Right forelimb (tissue), 1 donor: ENCODE measurements around the gene GLI3.

Experiments used
- DNase-seq: peaks from one replicate; pipeline ENCODE4 v3.0.0-alpha.2; 2018

GLI3 gene

DNA sequence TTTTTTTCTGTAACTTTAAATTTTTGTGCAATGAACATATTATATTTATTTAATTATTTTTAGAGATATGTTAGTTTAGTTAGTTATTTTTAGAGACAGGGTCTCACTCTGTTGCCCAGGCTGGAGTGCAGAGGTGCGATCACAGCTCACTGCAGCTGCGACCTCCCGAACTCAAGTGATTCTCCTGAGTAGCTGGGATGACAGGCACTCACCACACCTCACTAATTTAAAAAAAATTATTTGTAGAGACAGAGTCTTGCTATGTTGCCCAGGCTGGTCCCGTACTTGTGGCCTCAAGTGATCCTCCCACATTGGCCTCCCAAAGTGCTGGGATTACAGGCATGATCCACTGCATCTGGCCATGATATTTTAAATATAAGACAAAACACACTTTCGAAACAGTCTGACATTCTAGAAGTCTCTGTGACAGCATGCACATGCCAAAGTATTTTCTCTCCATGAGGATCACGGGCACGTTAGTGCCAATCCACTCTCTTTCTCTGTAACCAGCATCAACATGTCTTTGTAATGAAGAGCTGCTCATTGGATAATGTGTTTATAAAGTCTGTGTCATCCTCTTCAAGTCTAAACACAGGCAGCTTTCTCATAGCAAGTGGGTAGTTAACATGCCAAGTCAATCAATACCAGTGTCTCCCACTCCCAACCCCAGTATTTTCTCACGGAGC is 137.4 kb downstream of the GLI3 start:
- DNase-seq, result no peak

DNA sequence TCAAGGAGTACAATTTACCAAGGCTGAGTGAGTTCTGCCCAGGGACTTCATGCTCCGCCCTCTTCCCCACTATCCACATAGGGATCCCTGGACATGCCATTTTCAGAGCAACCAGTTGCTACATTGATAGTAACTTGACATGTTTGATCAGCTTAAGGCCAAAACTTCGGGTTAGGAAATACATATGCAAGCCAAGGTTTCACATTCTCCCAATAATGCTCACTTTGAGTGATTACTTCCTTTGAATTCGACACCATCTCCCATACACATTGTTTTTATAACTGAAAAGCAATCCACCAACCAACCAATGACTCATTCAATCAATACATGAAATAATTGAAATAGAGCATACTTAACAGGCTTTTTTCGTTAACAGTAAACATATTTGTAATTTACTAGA is 137.9 kb downstream of the GLI3 start:
- no peak for DNase-seq

DNA sequence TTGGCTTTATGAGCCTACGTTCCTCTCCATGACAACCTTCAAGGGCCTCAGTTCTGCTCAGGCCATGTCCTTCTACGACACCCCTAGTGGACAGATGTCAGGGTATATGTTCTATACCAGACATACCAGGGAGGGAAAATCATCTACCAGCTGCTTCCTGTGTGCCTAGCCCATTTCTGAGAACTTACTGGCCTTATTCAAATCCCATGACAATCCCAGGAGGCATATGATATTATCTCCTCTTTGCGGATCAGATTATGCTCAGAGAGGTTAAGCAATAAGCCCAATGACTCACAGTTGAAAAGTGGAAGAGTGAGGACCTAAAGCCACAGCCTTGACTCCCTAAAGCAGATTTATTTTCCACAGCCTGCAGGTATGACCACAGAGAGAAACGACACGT is 139.3 kb downstream of the GLI3 start:
- DNase-seq, result no peak

DNA sequence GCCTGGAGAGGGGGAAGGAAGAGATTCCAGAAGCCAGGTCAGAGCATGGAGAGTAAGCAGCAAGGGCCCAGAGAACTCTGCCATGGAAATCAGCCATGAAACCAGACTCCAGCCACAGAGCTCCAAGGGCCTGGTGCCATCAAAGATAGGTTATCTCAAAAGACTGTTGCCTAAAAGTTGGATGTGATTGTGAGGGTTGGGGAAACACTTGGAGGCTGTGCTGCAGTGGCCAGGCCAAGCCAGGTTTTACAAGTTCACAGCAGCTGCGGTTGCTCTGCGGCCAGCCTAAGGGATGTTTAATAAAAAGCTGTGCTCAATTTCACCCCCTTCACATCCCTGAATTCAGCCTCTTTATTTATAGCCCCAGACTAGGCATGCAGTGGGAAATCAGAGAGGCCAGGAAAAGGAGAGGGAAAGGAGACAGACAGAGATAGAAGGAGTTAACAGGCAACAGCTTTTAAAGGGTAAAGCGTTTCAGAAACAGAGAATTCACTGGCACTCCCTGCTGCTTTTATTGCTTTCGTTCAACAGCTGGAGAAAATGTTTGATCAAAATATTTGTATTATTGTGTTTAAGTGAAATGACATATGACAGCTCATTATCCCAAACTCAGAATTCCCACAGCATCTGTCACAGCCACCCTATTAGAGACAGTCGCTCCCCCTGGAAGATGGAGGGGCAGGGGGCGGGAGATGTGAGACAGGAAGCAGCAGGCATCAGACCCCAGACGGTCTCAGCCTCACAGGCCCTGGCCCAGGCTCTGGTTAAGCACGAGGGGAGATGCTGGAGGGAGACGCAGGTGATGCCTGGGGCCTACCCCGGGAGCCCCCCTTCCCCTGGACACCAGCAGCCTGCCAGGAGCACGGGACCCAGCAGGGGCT is 140.1 kb downstream of the GLI3 start:
- DNase-seq, result peak; percentile 69

GRCh38 chr7:42096268-42096667 is 140.7 kb downstream of the GLI3 start:
- no peak for DNase-seq

GRCh38 chr7:42095791-42096190 is 141.2 kb downstream of the GLI3 start:
- no peak for DNase-seq

DNA sequence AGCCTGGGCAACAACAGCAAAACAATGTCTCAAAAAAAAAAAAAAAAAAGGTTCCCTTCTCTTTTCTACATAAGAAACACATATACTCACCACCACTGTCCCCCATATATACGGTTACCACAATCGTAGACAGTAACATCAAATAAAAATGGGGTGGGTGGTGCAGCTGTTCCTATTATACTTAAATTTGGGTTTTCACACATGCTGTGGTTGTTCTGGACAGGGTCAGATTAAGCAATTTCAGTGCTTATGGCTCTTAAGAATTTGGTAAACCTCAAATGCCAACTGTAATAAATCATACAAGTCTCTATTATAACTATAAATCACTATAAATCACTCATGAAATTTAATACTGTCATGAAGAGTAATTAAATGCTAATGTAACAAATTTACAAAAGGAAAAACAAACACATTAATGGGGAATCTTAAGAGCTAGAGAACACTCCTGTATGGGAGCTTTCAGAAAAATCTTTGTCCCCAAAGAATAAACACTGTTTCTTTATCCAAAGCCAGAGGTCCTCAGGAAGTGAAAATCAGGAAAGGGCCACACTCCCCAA is 143.6 kb downstream of the GLI3 start:
- DNase-seq, result no peak

DNA sequence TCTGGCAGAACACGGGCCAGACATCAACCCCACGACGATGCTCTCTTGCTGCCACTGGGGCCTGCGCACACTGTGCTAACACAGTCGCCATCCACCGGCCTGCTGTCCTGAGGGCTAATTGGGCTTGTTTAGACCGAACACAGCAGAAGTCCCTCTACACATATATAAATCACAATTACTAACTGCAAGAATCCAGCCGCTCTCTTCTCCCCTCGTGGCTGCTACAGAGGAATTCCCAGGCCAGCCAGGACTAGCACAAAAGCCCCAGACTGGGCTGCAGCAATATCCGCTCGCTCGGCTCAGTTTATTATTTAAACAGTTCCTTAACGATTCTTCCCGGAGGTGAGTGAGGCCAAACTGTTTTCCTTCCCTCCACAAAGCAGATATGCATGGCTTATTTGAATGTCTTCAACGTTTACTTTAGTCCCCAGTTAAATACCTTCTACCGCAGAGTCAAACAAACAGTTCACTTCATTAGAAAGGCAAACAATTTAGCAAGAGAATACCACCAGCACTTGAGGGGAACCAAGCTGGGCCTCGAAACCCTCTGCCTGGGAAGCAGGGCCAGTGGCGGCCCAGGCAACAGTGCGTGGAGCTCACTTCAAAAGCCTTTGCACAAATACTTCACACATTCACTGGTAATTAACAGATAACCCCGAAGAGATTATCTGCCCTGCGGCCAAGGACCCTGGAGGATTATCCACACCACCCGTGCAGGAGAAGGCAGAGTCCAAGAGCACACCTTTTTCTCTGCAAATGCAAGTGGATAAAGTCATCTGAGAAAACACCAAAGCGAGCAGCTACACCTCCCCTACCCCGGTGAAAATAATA is 145.3 kb downstream of the GLI3 start:
- no peak for DNase-seq

GRCh38 chr7:42090806-42091205 is 146.2 kb downstream of the GLI3 start:
- DNase-seq, result no peak

DNA sequence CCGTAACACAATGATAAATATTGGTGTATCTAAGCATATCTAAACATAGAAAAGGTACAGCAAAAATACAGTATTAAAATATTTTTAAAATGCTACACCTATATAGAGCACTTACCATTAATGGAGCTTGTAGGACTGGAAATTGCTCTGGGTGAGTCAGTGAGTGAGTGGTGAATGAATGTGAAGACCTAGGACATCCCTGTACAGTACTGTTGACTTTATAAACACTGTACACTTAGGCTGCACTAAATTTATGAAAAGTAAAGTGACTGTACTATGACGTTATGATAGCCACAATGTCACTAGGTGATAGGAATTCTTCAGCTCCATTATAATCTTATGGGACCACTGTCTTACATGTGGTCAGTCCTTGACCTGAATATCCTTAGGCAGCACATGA is 147.0 kb downstream of the GLI3 start:
- no peak for DNase-seq

- no peak for DNase-seq
These were observed 149.4 kb downstream of the GLI3 start for GRCh38 chr7:42087616-42088015.

DNA sequence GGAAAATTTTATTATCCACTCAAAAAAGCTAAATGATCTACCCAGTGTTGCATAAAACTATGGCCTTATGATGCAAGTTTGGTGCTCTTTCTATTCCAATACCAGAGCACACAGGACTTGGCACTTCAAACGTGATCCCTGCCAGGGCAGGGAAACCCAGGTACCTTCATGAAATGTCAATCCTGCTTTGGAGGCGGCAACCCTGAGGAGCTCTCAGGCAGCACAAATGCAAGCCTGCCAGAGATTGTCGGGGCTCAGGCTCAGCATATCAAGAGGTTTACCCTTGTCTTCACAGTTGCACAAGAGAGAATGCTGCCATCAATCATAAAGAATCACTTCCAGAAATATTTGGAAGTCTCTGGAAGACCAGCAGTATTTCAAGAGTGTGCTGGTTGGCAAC is 151.5 kb downstream of the GLI3 start:
- DNase-seq, result no peak

- no peak for DNase-seq
These were observed 152.7 kb downstream of the GLI3 start for GRCh38 chr7:42084263-42084662.

DNA sequence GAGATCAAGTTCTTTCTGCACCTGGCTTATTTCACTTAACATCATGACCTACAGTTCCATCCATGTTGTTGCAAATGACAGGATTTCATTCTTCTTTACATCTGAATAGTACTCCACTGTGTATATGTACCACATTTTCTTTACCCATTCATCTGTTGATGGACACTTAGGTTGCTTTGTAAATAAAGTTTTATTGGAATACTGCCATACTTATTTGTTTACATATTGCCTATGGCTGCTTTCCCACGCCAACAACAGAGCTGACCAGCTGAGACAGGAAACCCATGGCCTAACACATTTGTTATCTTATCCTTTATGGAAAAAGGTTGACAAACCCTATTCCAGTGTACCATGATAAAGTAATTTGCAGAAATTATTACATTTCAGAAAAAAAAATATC is 153.7 kb downstream of the GLI3 start:
- no peak for DNase-seq

- DNase-seq, result no peak
These were observed 154.9 kb downstream of the GLI3 start for GRCh38 chr7:42082144-42082543.

- DNase-seq, result no peak
These were observed 155.3 kb downstream of the GLI3 start for GRCh38 chr7:42081671-42082070.

DNA sequence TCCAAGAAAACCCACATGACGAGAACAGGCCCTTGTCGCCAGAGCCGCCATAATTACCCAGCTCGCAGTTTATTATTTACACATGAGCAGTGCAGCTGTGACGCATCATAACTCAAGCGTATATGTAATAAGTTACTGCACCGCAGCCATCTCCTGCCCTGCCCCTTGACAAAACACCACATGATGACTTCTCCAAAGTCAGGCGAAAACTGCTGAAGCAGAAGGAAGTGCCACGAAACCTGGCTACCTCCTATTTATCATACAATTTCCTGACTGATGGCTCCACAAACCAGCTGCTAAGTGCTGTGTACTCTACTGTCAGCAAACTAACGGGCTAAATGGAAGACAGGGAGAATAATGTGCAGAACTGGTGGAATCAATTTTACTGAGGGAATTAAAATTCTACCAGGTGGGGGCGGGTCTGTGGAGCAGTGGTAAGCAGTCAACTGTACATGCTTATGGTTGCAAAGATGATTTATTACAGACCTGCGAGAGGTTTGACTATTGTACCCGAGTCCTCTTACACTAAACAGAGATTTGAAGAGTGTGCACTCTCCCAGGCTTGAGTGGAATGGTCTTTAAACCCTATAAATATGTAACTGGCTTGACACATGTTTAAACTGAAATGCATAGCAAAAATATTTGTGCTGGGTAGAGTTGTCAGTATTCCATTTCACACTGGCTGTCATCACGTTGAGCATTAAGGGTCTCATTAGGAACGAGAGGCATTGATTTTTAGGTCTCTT is 156.0 kb downstream of the GLI3 start:
- no peak for DNase-seq

DNA sequence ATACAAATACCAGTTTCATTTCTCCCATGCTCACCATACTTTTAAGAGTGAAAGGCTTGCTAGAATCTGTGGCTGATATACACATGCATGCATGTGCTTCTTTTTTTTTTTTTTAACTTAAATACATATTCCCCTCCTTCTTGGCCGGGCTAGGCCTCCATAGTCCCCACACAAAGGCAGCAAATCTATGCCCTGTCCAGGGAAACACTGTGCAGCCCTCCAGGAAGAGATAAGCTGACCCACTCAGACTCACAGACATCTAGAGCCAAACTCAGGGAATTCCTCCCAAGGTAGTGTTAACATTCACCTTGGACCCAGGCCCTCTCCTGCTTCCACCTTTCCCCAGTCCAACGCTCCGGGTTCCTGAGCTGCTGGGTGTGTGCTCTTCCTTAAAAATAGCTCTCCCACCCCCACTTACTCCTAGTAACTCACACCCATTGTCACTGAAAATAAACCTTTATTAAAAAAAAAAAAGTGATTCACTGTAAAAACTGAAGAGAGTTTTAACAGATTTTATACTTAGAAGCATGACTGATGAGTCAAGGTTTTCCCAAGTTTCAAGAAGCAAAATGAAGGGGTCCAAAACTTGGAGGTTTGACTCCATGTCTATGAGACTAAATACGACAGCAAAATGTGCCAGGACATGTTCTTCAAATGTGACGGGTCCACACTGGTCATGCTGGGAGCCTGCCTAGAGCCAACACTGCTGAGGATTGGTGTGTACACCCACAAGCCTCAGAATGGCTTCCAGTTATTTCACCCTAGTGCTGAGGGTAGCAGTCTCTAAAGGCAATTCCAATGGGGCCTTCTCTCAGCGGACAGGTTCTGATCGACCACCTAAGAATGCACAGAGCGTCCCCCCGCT is 159.5 kb downstream of the GLI3 start:
- no peak for DNase-seq

DNA sequence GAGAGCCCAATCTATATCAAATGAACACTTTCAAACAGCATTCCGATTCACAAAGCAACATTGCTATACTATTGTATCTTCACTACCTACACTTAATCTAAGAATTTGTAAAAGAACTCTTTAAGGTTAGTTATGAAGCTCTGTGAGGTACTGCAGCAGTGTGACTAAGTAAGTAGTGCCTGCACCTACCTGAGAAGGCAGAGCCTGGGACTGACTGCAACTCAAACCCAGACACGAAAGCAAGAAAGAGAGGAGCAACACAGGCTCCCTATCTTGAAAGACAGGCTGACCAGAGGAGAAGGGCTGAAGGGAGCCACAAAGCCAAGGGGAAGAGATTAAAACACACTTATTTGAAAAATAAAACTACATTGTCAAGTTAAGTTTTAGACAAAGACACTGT is 160.1 kb downstream of the GLI3 start:
- DNase-seq, result no peak

DNA sequence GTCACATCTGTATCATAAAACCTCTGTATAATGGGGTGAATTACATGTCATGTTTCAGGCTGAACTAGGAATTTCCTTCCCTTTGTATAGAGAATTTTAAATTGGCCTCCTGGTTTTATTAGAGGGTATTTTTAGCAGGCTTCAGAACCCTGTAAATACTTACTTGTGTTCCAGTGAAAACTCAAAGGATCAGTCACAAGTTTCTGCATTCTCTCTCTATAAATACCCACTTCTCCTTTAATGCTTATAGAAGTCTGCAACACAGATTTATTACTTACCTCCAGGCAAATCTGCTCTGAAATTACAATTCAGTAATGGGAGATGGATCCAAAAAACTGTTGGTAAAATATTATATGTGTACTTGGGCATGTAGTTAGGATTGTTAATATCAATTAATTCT is 161.6 kb downstream of the GLI3 start:
- no peak for DNase-seq

DNA sequence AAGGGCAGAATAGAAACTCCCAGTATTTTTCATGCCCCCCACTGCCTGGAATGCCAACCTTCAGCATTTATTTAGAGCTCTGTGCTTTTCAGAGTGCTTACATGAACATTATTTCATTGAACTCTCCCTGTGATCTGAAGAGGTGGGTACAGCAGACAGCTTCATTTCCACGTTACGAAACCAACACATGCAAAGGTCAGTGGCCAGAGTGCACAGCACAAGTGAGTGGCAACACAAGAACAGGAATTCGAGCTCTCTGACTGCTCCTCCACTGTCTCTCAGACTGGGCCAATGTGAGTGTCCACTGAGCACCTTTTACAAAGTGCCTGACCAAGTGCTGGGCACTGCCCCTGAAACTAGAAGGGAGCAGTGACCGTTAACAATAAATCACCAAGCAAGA is 162.9 kb downstream of the GLI3 start:
- no peak for DNase-seq
